Activated CD8-positive, alpha-beta memory T cell treated with anti-CD3 and anti-CD28 coated beads for 48 hours (primary cell): ENCODE measurements around the gene CACNG8.
"Not testable (repeated sequence)": the region's sequence is repeated elsewhere in the genome, so short reads cannot be mapped to it uniquely, and the experiment has no call there.

Experiments used
- DNase-seq, 3 experiments: peaks; one replicate each; pipeline ENCODE4 v3.0.0-alpha.2; 2020; ENCODE audit warnings: low read depth in 2 of 3, low spot score in 2 of 3

CACNG8 gene

GRCh38 chr19:54030895-54031586 is 68.3 kb downstream of the CACNG8 start:
- DNase-seq: no peak

GRCh38 chr19:54035215-54036178 is 72.8 kb downstream of the CACNG8 start:
- DNase-seq: no peak

- DNase-seq: not testable (repeated sequence)
Observed at GRCh38 chr19:54036542-54036941, 73.8 kb downstream of the CACNG8 start.
